A549 (cell line): ENCODE results near the gene C1orf115. TPM values are rescaled to one million over a fixed set of nuclear protein-coding genes. Genes with fewer than 3 reads are reported as not detected.

Experiments used
- ATAC-seq, 2 experiments: fragments of 200-7000 bp in 1 of 2; fragments of >200 bp in 1 of 2; cut with Nextera tagmentation in 1 of 2; cut with Tn5 transposase in 1 of 2; 3 replicates each; pipeline versions ENCODE4 v1.8.0 to v1.9.1; 2018 to 2020; ENCODE audit warnings: mild to moderate bottlenecking in 1 of 2, moderate library complexity in 1 of 2
- CTCF ChIA-PET: fragments of 300-600 bp; sonication (Branson Sonifier 250); formaldehyde crosslinking; extraction: SDS; loops from one replicate; lab custom pipeline; 2021; ENCODE audit warnings: antibody characterized with exemption, inconsistent platforms; lab: Yijun Ruan, JAX
- POLR2A ChIA-PET: fragments of 350-600 bp; formaldehyde crosslinking; extraction: SDS; loops from one replicate; lab custom pipeline; 2021; ENCODE audit warnings: antibody characterized with exemption, inconsistent platforms; lab: Yijun Ruan, JAX
- DNase-seq, 2 experiments: peaks; one replicate each; pipeline versions ENCODE4 v3.0.0 to v3.0.0-alpha.2; 2011 to 2016; ENCODE audit warnings: low read depth in 1 of 2, low spot score in 1 of 2
- FAIRE-seq: peaks from 2 replicates; lab custom pipeline; 2011; peaks lifted over from hg19 to GRCh38; lab: Jason Lieb, UNC
- H3K27ac ChIP-seq, 2 experiments: fragments of >200 bp; sonication (Bioruptor Twin); formaldehyde crosslinking; 3 replicates each; pipeline ENCODE4 v1.5.1; 2016 to 2017
- H3K4me1 ChIP-seq: fragments of >200 bp; sonication (Bioruptor Twin); formaldehyde crosslinking; 3 replicates; pipeline ENCODE4 v1.6.1; 2016
- H3K4me2 ChIP-seq: fragments of >200 bp; sonication (Bioruptor Twin); formaldehyde crosslinking; 3 replicates; pipeline ENCODE4 v1.6.1; 2016
- H3K4me3 ChIP-seq: fragments of >200 bp; sonication (Bioruptor Twin); formaldehyde crosslinking; 3 replicates; pipeline ENCODE4 v1.5.1; 2016
- H3K9me3 ChIP-seq: fragments of >200 bp; sonication (Bioruptor Twin); formaldehyde crosslinking; 3 replicates; pipeline ENCODE4 v1.6.1; 2016
- BHLHE40 ChIP-seq: IDR thresholded peaks from 2 replicates; pipeline ENCODE4 v1.6.1; 2012; ENCODE audit warnings: low read depth, low read length, inconsistent platforms
- CBX2 ChIP-seq: fragments of 200-600 bp; sonication (generic); IDR thresholded peaks from 2 replicates; pipeline ENCODE4 v1.6.1; 2016; ENCODE audit warnings: low read depth, mild to moderate bottlenecking, borderline replicate concordance
- CEBPB ChIP-seq, 2 experiments: fragments of >200 bp in 1 of 2; sonication (Bioruptor Twin) in 1 of 2; formaldehyde crosslinking in 1 of 2; IDR thresholded peaks; 2 replicates each; pipeline ENCODE4 v1.6.1; 2012 to 2016
- CHD2 ChIP-seq: fragments of 150-350 bp; IDR thresholded peaks from 2 replicates; pipeline ENCODE4 v1.6.1; 2014; ENCODE audit warnings: low read length; ENCODE audit not compliant: partially characterized antibody
- EP300 ChIP-seq, 2 experiments: fragments of >200 bp; sonication (Bioruptor Twin); formaldehyde crosslinking; IDR thresholded peaks; 2 replicates in 1 of 2; 3 replicates in 1 of 2; pipeline ENCODE4 v1.6.1; 2016 to 2017
- ESRRA ChIP-seq: fragments of 150-350 bp; IDR thresholded peaks from 2 replicates; pipeline ENCODE4 v1.6.1; 2014; ENCODE audit warnings: mild to moderate bottlenecking, low read length, borderline replicate concordance
- FOSL2 ChIP-seq, 2 experiments: fragments of 450-650 bp in 1 of 2; fragments of >200 bp in 1 of 2; sonication (Bioruptor Twin) in 1 of 2; formaldehyde crosslinking; IDR thresholded peaks; 2 replicates each; pipeline versions ENCODE4 v1.5.0 to v1.6.1; 2016 to 2020; ENCODE audit warnings: mild to moderate bottlenecking in 1 of 2, moderate library complexity in 1 of 2
- FOXS1 ChIP-seq: fragments of 250-450 bp; sonication (Bioruptor Pico); IDR thresholded peaks from 2 replicates; pipeline ENCODE4 v1.5.0; 2020; ENCODE audit warnings: mild to moderate bottlenecking, moderate library complexity
- HDAC2 ChIP-seq: fragments of 200-600 bp; sonication (generic); IDR thresholded peaks from 2 replicates; pipeline ENCODE4 v1.6.1; 2016
- HES2 ChIP-seq: fragments of >200 bp; sonication (Bioruptor Twin); formaldehyde crosslinking; IDR thresholded peaks from 2 replicates; pipeline ENCODE4 v1.6.1; 2016
- HOXA7 ChIP-seq: fragments of 250-450 bp; sonication (Bioruptor Pico); IDR thresholded peaks from 2 replicates; pipeline ENCODE4 v1.5.0; 2020; ENCODE audit warnings: mild to moderate bottlenecking, moderate library complexity
- HOXB5 ChIP-seq: fragments of 250-450 bp; sonication (Bioruptor Pico); IDR thresholded peaks from 2 replicates; pipeline ENCODE4 v1.5.0; 2020; ENCODE audit warnings: mild to moderate bottlenecking, moderate library complexity
- JUN ChIP-seq, 2 experiments: fragments of >200 bp; sonication (Bioruptor Twin); formaldehyde crosslinking; IDR thresholded peaks; 2 replicates in 1 of 2; 3 replicates in 1 of 2; pipeline ENCODE4 v1.6.1; 2016 to 2017
- JUNB ChIP-seq: fragments of >200 bp; sonication (Bioruptor Twin); formaldehyde crosslinking; IDR thresholded peaks from 2 replicates; pipeline ENCODE4 v1.6.1; 2016
- MAFK ChIP-seq: fragments of 450-650 bp; IDR thresholded peaks from 2 replicates; pipeline ENCODE4 v1.6.1; 2014; ENCODE audit not compliant: partially characterized antibody
- MAZ ChIP-seq: fragments of 150-350 bp; IDR thresholded peaks from 2 replicates; pipeline ENCODE4 v1.6.1; 2014; ENCODE audit warnings: antibody characterized with exemption, low read depth, low read length, borderline replicate concordance
- NFE2L2 ChIP-seq: fragments of 150-350 bp; conservative IDR thresholded peaks from 2 replicates; pipeline ENCODE4 v1.6.1; 2014; ENCODE audit warnings: low read length
- NPAS2 ChIP-seq: fragments of 250-450 bp; sonication (Bioruptor Pico); IDR thresholded peaks from 2 replicates; pipeline ENCODE4 v1.8.0; 2022; ENCODE audit warnings: mild to moderate bottlenecking, moderate library complexity, borderline replicate concordance
- NR3C1 ChIP-seq: fragments of >200 bp; sonication (Bioruptor Twin); formaldehyde crosslinking; IDR thresholded peaks from 3 replicates; pipeline ENCODE4 v1.6.1; 2017
- POLR2AphosphoS2 ChIP-seq: conservative IDR thresholded peaks from 2 replicates; pipeline ENCODE4 v1.6.1; 2012; ENCODE audit warnings: low read length, improper control_type of control experiment, inconsistent platforms
- RARB ChIP-seq: fragments of 250-450 bp; sonication (Bioruptor Pico); IDR thresholded peaks from 2 replicates; pipeline ENCODE4 v1.8.0; 2021; ENCODE audit warnings: mild to moderate bottlenecking, moderate library complexity
- RCOR1 ChIP-seq: fragments of 150-350 bp; IDR thresholded peaks from 2 replicates; pipeline ENCODE4 v1.6.1; 2014; ENCODE audit warnings: antibody characterized with exemption, low read length, low read depth
- REST ChIP-seq: fragments of 200-600 bp; sonication (generic); IDR thresholded peaks from 2 replicates; pipeline ENCODE4 v1.6.1; 2016; ENCODE audit warnings: antibody characterized with exemption, mild to moderate bottlenecking, moderate library complexity
- RFX5 ChIP-seq: fragments of 450-650 bp; IDR thresholded peaks from 2 replicates; pipeline ENCODE4 v1.7.1; 2014; ENCODE audit warnings: antibody characterized with exemption, mild to moderate bottlenecking, moderate library complexity
- RNF2 ChIP-seq: fragments of 200-600 bp; sonication (generic); IDR thresholded peaks from 2 replicates; pipeline ENCODE4 v1.6.1; 2016; ENCODE audit warnings: low read depth, mild to moderate bottlenecking, antibody characterized with exemption, moderate library complexity, borderline replicate concordance
- SMC3 ChIP-seq: fragments of >200 bp; sonication (Bioruptor Twin); formaldehyde crosslinking; IDR thresholded peaks from 3 replicates; pipeline ENCODE4 v1.6.1; 2018; ENCODE audit warnings: inconsistent platforms
- SREBF2 ChIP-seq: fragments of 450-650 bp; IDR thresholded peaks from 2 replicates; pipeline ENCODE4 v1.6.1; 2014; ENCODE audit warnings: mild to moderate bottlenecking, moderate library complexity
- TP53 ChIP-seq: fragments of 250-450 bp; sonication (Bioruptor Pico); IDR thresholded peaks from 2 replicates; pipeline ENCODE4 v1.5.0; 2021; ENCODE audit warnings: mild to moderate bottlenecking, moderate library complexity
- ZC3H11A ChIP-seq: fragments of 450-650 bp; IDR thresholded peaks from 2 replicates; pipeline ENCODE4 v1.6.1; 2014; ENCODE audit warnings: antibody characterized with exemption, mild to moderate bottlenecking
- ZNF302 ChIP-seq: fragments of 250-450 bp; sonication (Bioruptor Pico); IDR thresholded peaks from 2 replicates; pipeline ENCODE4 v1.9.0; 2021; ENCODE audit warnings: inconsistent platforms, mild to moderate bottlenecking, moderate library complexity
- ZSCAN20 ChIP-seq: fragments of 250-450 bp; sonication (Bioruptor Pico); IDR thresholded peaks from 2 replicates; pipeline ENCODE4 v1.8.0; 2022; ENCODE audit warnings: mild to moderate bottlenecking, moderate library complexity
- WGBS: methylation state at CpG from one replicate; pipeline ENCODE4 v1.1.6; 2017; ENCODE audit errors: missing lambda C conversion rate; 5-methylcytosine and 5-hydroxymethylcytosine counted together
- polyA plus RNA-seq, 4 experiments: library from polyadenylated mRNA; depleted of rRNA in 3 of 4; stranded (reverse); fragments of >200 nt; fragmentation: RNase III in 1 of 4; extraction: RNeasy Plus Mini Kit Qiagen cat#74134 plus additional on column Dnase treatment in 1 of 4; gene quantifications; 2 replicates in 3 of 4; 3 replicates in 1 of 4; pipeline ENCODE4 v1.2.3, GENCODE V29; 2011 to 2017
- TF ChIP-seq, protein P1 (sequence below): IDR thresholded peaks from 2 replicates; pipeline ENCODE4 v1.6.1; 2012
- TF ChIP-seq, protein P2 (sequence below): IDR thresholded peaks from 2 replicates; pipeline ENCODE4 v1.6.1; 2012; ENCODE audit warnings: low read depth, borderline replicate concordance

The C1orf115 gene
- polyA plus RNA-seq, 2 of the 4 experiments (the other 2 are of a cell fraction) = 6.4 to 7.5 TPM

GRCh38 chr1:220727519-220727918 is 37.4 kb downstream of the C1orf115 start:
- WGBS = 48% methylated on average over 1 of the region's 1 CpG
- H3K4me3 ChIP-seq = no peak overlapping the region
- TF ChIP-seq MAFK (peak; percentile 89), ZC3H11A (no peak), JUN (IDR thresholded peaks at IDR 0.05) (no peak), HDAC2 (no peak)
- TF ChIP-seq, all 56 proteins: peak for 1
- ATAC-seq = no peak
- POLR2A ChIA-PET = no interaction called here
- no peaks in the 10 kb centered on the region for H3K4me1 ChIP-seq
- no peaks in the 10 kb centered on the region for H3K9me3 ChIP-seq
- FAIRE-seq = no peak
- DNase-seq = no peak
- no peak overlapping the region for H3K4me2 ChIP-seq
- no peak overlapping the region for H3K27ac ChIP-seq
- CTCF ChIA-PET = interaction anchor here (1.0 to 2.5 kb wide), 2 partner anchors 49 to 76 kb away, joined by 5 to 6 read pairs; no protein-coding TSS in a partner anchor

GRCh38 chr1:220730486-220730885 is 40.3 kb downstream of the C1orf115 start:
- TF ChIP-seq RFX5 (no peak), CEBPB (IDR thresholded peaks at IDR 0.05) (no peak), ZNF302 (CRISPR knock-in tag) (no peak), SMC3 (no peak), NFE2L2 (no peak), RARB (CRISPR knock-in tag) (no peak), ZSCAN20 (CRISPR knock-in tag) (no peak), ESRRA (no peak), BHLHE40 (no peak), MAZ (no peak), POLR2AphosphoS2 (no peak), HOXA7 (CRISPR knock-in tag) (no peak), JUNB (no peak), RNF2 (no peak)
- no peaks in the 10 kb centered on the region for H3K9me3 ChIP-seq
- WGBS = 66% methylated on average over 2 of the region's 2 CpGs
- ChIA-PET POLR2A (no interaction called here), CTCF (no interaction called here)
- H3K4me2 ChIP-seq = no peak overlapping the region
- H3K4me1 ChIP-seq = peaks cover 25% of the 10 kb centered on the region
- FAIRE-seq (no peak), DNase-seq (no peak), ATAC-seq (no peak)
- H3K4me3 ChIP-seq = no peak overlapping the region
- H3K27ac ChIP-seq = no peak overlapping the region

- CTCF ChIA-PET = interaction anchor here (2.1 to 3.3 kb wide), 2 partner anchors 15 to 43 kb away, joined by 11 to 41 read pairs; partner anchors contain the start of genes C1orf115 and MTARC2
- FAIRE-seq = no peak
- DNase-seq = no peak
- TF ChIP-seq, protein P1, sequence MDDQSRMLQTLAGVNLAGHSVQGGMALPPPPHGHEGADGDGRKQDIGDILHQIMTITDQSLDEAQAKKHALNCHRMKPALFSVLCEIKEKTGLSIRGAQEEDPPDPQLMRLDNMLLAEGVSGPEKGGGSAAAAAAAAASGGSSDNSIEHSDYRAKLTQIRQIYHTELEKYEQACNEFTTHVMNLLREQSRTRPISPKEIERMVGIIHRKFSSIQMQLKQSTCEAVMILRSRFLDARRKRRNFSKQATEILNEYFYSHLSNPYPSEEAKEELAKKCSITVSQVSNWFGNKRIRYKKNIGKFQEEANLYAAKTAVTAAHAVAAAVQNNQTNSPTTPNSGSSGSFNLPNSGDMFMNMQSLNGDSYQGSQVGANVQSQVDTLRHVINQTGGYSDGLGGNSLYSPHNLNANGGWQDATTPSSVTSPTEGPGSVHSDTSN = no peak
- TF ChIP-seq NR3C1 (no peak), REST (no peak), NPAS2 (CRISPR knock-in tag) (no peak), JUN (IDR thresholded peaks at IDR 0.05) (no peak), CHD2 (no peak), HES2 (no peak), FOSL2 (IDR thresholded peaks at IDR 0.05) (no peak), FOSL2 (CRISPR knock-in tag; IDR thresholded peaks at IDR 0.05) (no peak), HOXB5 (CRISPR knock-in tag) (no peak), CBX2 (no peak), TP53 (CRISPR knock-in tag) (no peak), RCOR1 (no peak), NFE2L2 (no peak), FOXS1 (CRISPR knock-in tag) (no peak), ZNF302 (CRISPR knock-in tag) (no peak), EP300 (IDR thresholded peaks at IDR 0.05) (no peak), SREBF2 (no peak), RARB (CRISPR knock-in tag) (no peak)
- TF ChIP-seq, protein P2, sequence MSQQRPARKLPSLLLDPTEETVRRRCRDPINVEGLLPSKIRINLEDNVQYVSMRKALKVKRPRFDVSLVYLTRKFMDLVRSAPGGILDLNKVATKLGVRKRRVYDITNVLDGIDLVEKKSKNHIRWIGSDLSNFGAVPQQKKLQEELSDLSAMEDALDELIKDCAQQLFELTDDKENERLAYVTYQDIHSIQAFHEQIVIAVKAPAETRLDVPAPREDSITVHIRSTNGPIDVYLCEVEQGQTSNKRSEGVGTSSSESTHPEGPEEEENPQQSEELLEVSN = no peak
- H3K27ac ChIP-seq = no peak overlapping the region; a peak in 1 of 6 replicates
- no peak overlapping the region for H3K4me3 ChIP-seq
- POLR2A ChIA-PET = no interaction called here
- H3K9me3 ChIP-seq = no peaks in the 10 kb centered on the region
- ATAC-seq = no peak
- 61% methylated on average over 3 of the region's 3 CpGs for whole genome bisulfite sequencing
- no peak overlapping the region for H3K4me2 ChIP-seq
- H3K4me1 ChIP-seq = peaks cover 25% of the 10 kb centered on the region
Measured at GRCh38 chr1:220732137-220732536, 42.0 kb downstream of the C1orf115 start.
